BLaER1 (cell line): ENCODE data around the gene UBLCP1.
"Not testable (repeated sequence)": the region's sequence is repeated elsewhere in the genome, so short reads cannot be mapped to it uniquely, and the experiment has no call there.

Experiments used
- H3K27ac ChIP-seq: shearing (Covaris generic); formaldehyde crosslinking; 2 replicates; pipeline ENCODE4 v1.8.1; 2022
- H3K27me3 ChIP-seq: shearing (Covaris generic); formaldehyde crosslinking; 2 replicates; pipeline ENCODE4 v1.8.1; 2022
- H3K36me3 ChIP-seq: shearing (Covaris generic); formaldehyde crosslinking; 2 replicates; pipeline ENCODE4 v1.8.1; 2022
- H3K4me1 ChIP-seq: shearing (Covaris generic); formaldehyde crosslinking; 2 replicates; pipeline ENCODE4 v1.8.1; 2022
- H3K4me2 ChIP-seq: shearing (Covaris generic); formaldehyde crosslinking; 2 replicates; pipeline ENCODE4 v1.8.1; 2022
- H3K4me3 ChIP-seq: shearing (Covaris generic); formaldehyde crosslinking; 2 replicates; pipeline ENCODE4 v1.8.1; 2022
- H3K9ac ChIP-seq: shearing (Covaris generic); formaldehyde crosslinking; 2 replicates; pipeline ENCODE4 v1.8.1; 2022
- H3K9me3 ChIP-seq: shearing (Covaris generic); formaldehyde crosslinking; 2 replicates; pipeline ENCODE4 v1.8.1; 2022
- H4K20me1 ChIP-seq: shearing (Covaris generic); formaldehyde crosslinking; 2 replicates; pipeline ENCODE4 v1.8.1; 2022
- Cebpa-rat ChIP-seq: shearing (Covaris generic); IDR thresholded peaks from 2 replicates; pipeline ENCODE4 v1.8.1; 2022

Gene UBLCP1

DNA sequence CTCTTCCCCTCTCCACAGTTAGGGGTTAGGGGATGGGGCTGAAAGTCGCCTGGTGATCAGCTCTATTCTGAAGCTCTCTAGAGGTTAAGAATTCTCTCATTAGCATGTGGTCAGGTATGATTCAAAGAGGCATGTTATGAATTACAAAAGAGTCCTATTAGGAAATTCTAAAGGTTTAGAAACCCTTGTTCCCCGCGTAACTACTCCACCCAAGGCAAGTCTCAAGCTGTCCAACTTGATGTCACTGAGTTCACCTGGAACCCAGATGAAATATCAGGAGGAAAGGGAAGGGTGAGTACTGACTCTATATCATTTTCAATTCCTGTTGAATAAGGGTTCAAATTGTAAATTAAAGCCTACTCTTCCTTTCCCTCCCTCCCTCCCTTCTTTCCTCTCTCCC, 35.6 kb upstream of the UBLCP1 start:
- no peaks in the 10 kb centered on the region for H3K36me3 ChIP-seq
- H3K4me1 ChIP-seq: no peaks in the 10 kb centered on the region
- H3K27me3 ChIP-seq: no peaks in the 10 kb centered on the region
- H3K4me2 ChIP-seq: no peak overlapping the region
- no peak overlapping the region for H3K4me3 ChIP-seq
- H3K9me3 ChIP-seq: no peaks in the 10 kb centered on the region
- TF ChIP-seq Cebpa-rat: no peak
- no peaks in the 10 kb centered on the region for H4K20me1 ChIP-seq
- no peak overlapping the region for H3K9ac ChIP-seq
- H3K27ac ChIP-seq: no peak overlapping the region

DNA sequence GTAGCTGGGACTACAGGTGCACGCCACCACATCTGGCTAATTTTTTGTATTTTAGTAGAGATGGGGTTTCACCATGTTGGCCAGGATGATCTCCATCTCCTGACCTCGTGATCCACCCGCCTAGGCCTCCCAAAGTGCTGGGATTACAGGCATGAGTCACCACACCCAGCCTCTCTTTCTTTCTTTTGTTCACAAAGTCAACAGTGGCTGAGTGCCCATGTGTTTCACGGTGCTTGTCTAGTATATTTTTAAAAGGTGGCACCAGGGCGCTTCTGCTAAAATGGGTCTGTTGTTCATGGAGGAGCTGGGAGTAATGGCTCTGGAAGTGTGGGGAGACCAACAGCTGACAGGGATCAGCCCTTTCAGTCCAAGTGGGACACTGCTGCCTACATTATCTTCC, 35.0 kb upstream of the UBLCP1 start:
- not testable (repeated sequence) for H3K27ac ChIP-seq, H3K9me3 ChIP-seq, H3K9ac ChIP-seq, H3K36me3 ChIP-seq, H3K27me3 ChIP-seq, H3K4me3 ChIP-seq, H3K4me1 ChIP-seq, H3K4me2 ChIP-seq, H4K20me1 ChIP-seq

DNA sequence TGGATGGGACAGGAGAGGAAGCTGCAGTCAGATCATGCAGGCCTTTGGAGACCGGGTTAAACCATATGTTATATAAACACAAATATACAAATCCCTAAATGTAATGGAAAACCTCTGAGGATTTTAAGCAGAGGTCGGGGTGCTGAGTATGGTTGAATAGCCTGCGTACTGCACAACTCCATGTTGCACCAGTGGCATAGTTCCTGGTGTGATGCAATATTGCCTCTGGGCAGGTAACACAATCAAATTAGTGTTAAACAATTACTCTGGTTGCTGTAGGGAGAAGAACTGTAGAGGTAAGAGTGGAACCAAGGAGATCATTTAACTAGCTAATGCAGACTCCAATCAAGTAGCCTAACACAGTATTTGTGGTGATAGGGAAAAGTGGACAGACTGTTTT, 32.4 kb upstream of the UBLCP1 start:
- H3K4me3 ChIP-seq: no peak overlapping the region
- no peak overlapping the region for H3K4me2 ChIP-seq
- no peaks in the 10 kb centered on the region for H3K36me3 ChIP-seq
- no peak overlapping the region for H3K27ac ChIP-seq
- no peaks in the 10 kb centered on the region for H3K9me3 ChIP-seq
- TF ChIP-seq Cebpa-rat: no peak
- no peaks in the 10 kb centered on the region for H3K27me3 ChIP-seq
- no peaks in the 10 kb centered on the region for H3K4me1 ChIP-seq
- H4K20me1 ChIP-seq: no peaks in the 10 kb centered on the region
- no peak overlapping the region for H3K9ac ChIP-seq

DNA sequence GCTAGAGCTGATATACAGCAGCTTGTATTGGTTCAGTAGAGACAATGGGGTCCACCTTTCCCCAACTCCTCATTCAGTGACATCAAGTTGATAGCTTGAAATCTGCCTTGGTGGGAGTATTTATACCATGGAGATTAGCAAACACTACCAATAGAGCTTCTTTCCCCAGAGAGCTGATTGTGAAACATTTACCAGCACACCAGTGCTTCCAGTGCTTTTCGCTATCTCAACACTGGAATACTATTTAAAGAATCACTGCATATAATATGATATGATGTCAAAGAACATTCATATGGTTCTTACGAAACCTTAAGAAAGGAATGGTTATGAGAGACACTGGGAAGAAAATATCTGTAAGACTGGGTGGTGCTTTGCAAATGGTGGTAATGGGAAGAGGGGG, 31.9 kb upstream of the UBLCP1 start:
- Histone ChIP-seq H3K4me2 (no peak overlapping the region), H3K36me3 (no peaks in the 10 kb centered on the region), H3K4me3 (no peak overlapping the region), H3K27me3 (no peaks in the 10 kb centered on the region), H3K9ac (no peak overlapping the region), H3K4me1 (no peaks in the 10 kb centered on the region), H4K20me1 (no peaks in the 10 kb centered on the region), H3K9me3 (no peaks in the 10 kb centered on the region), H3K27ac (no peak overlapping the region)
- TF ChIP-seq Cebpa-rat: no peak

DNA sequence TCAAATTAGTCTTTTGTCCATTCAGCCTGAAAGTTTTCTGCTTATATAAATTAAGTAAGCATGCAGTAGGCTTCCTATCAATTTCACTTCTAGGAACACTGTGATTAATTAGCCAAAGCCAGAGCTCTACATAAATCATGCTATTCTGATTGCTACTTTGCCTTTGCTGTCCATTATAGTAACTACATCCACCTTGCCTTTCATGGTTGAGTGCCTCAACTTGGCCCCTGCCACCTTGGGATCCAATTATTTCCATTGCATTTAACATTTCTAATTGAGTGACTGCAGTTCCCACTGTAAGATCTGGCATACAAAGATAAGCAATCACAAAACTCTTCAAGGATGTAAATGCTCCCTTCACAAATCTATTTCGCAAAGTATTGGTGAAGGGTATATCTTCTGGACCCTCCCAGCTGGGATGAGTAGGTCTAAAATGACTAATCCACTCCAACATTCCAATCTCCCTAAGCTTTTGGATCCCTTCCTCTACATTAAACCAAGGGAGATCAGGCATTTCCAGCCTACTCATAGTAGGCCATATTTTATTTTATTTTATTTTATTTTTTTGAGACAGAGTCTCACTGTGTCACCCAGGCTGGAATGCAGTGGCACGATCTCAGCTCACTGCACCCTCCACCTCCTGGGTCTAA, 27.1 kb upstream of the UBLCP1 start:
- not testable (repeated sequence) for H3K9ac ChIP-seq, H3K9me3 ChIP-seq, H3K4me2 ChIP-seq, H3K4me3 ChIP-seq, H3K27me3 ChIP-seq, H4K20me1 ChIP-seq, H3K4me1 ChIP-seq, H3K27ac ChIP-seq, H3K36me3 ChIP-seq

DNA sequence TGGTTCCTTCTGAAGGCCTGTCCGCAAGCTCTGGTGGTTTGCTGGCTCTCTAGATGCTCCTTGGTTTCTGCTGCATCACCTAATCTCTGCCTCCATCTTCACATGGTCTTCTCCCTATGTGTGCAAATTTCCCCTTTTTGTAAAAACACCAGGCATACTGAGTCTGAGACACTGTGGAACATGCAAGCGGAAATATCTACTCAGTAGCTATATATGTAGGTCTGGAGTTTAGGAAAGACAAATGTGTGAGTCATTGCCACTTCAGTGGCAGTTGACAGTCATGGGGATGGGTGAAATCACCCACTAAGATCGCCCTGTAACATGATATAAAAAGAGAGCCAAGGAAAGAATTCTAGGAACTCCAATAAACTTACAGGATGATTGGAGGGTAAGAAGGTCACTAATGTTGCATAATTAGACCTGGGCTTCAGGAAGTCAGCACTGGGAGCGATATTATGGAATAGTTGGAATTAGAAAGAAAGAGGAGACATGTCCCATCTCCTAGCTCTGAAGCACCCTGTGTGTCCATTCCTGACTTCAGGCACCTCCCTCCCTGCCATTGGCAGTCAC, 22.7 kb upstream of the UBLCP1 start:
- Histone ChIP-seq H3K27me3 (no peaks in the 10 kb centered on the region), H4K20me1 (no peaks in the 10 kb centered on the region), H3K4me3 (no peak overlapping the region), H3K9ac (no peak overlapping the region), H3K4me1 (peaks cover 18% of the 10 kb centered on the region), H3K4me2 (no peak overlapping the region), H3K27ac (no peak overlapping the region), H3K36me3 (no peaks in the 10 kb centered on the region), H3K9me3 (no peaks in the 10 kb centered on the region)
- no peak for TF ChIP-seq Cebpa-rat

DNA sequence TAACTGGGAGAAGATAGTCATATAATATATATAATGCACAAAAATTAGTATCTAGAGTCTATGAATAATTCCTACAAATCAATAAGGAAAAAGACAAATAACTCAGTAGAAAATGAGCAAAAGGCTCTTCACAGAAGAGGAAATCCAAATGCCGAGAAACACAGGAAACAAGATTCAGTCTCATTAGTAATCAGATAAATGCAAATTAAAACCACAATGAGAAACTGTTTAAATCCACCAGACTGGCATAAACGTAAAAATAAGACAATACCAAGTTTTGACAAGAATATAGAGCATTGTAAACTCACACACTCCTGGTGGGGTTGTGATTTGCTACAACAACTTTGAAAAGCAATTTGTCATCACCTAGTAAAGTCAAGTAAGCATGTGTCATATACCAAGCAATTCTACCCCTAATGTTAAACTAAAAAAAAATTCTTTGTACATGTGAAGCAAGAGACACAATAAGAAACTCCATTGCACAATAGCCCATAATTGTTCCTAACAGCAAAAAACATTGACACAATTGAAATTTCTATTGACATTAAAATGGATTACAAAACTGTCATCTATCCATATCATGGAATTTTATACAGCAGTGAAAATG, 21.0 kb upstream of the UBLCP1 start:
- Histone ChIP-seq H3K27ac (no peak overlapping the region), H3K4me2 (peak overlapping the region; percentile 47), H3K27me3 (no peaks in the 10 kb centered on the region), H3K9ac (no peak overlapping the region), H3K4me1 (peaks cover 18% of the 10 kb centered on the region), H3K36me3 (no peaks in the 10 kb centered on the region), H3K9me3 (no peaks in the 10 kb centered on the region), H3K4me3 (no peak overlapping the region), H4K20me1 (no peaks in the 10 kb centered on the region)
- TF ChIP-seq Cebpa-rat: no peak

DNA sequence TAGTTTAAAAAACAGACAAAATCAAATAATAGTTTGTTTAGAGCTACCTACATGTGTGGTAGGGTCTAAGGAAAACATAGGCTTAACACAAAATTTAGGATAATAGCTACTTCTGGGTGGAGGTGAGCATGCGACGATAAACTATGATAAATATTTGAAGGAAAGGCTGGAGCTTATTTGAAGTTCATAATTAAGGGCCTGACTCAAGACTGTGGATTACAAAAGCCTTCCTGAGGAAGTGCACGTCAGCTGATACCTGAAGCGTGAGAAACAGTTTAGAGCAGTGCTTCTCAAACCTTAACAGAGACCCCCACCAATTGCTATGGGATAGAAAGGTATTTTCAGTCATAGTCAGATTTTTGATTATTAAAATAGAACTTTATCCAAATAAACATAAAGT, 20.4 kb upstream of the UBLCP1 start:
- H3K9me3 ChIP-seq: no peaks in the 10 kb centered on the region
- peak overlapping the region; percentile 47 for H3K4me2 ChIP-seq
- TF ChIP-seq Cebpa-rat: no peak
- peaks cover 18% of the 10 kb centered on the region for H3K4me1 ChIP-seq
- H4K20me1 ChIP-seq: no peaks in the 10 kb centered on the region
- H3K9ac ChIP-seq: no peak overlapping the region
- no peak overlapping the region for H3K4me3 ChIP-seq
- H3K27ac ChIP-seq: no peak overlapping the region
- H3K36me3 ChIP-seq: no peaks in the 10 kb centered on the region
- no peaks in the 10 kb centered on the region for H3K27me3 ChIP-seq

DNA sequence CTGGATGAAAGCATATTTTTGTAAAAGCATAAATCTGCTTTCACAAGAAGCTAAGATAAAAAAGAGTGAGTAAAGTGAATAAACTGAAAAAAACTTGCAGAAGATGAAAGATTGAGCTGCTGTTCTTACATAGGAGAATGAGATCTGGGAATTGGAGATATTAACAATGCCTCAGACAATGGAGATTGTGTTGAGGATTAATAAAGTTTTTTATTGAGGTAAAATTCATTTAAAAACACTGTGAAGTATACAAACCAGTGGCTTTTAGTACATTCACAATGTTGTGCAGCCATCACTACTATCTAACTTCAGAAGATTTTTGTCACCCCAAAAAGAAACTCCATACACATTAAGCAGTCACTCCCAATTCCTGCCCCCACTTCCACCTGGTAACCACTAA, 19.7 kb upstream of the UBLCP1 start:
- Histone ChIP-seq H3K9ac (no peak overlapping the region), H3K36me3 (no peaks in the 10 kb centered on the region), H3K9me3 (no peaks in the 10 kb centered on the region), H3K27me3 (no peaks in the 10 kb centered on the region), H3K4me2 (no peak overlapping the region), H4K20me1 (no peaks in the 10 kb centered on the region), H3K4me1 (peaks cover 18% of the 10 kb centered on the region), H3K27ac (no peak overlapping the region), H3K4me3 (no peak overlapping the region)
- no peak for TF ChIP-seq Cebpa-rat

DNA sequence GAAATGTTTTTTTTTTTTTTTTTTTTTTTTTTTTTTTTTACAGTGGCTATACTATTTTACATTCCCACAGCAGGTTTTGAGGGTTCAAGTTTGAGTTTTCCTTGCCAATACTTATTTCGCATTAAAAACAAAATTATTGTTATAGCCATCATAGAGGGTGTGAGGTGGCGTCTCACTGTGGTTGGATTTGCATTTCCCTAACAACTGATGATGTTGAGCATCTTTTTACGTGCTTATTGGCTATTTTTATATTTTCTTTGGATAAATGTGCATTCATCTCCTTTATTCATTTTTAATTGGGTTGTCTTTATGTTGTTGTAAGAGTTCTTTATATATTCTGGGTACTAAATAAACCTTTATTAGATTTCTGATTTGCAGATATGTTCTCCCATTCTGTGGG, 18.9 kb upstream of the UBLCP1 start:
- no peak for TF ChIP-seq Cebpa-rat
- no peaks in the 10 kb centered on the region for H3K36me3 ChIP-seq
- H3K9me3 ChIP-seq: no peaks in the 10 kb centered on the region
- H3K9ac ChIP-seq: no peak overlapping the region
- no peak overlapping the region for H3K4me2 ChIP-seq
- H3K27me3 ChIP-seq: no peaks in the 10 kb centered on the region
- peaks cover 18% of the 10 kb centered on the region for H3K4me1 ChIP-seq
- H4K20me1 ChIP-seq: no peaks in the 10 kb centered on the region
- no peak overlapping the region for H3K4me3 ChIP-seq
- H3K27ac ChIP-seq: no peak overlapping the region
